ENCODE data around the gene CAPN13.

Gene CAPN13

DNA sequence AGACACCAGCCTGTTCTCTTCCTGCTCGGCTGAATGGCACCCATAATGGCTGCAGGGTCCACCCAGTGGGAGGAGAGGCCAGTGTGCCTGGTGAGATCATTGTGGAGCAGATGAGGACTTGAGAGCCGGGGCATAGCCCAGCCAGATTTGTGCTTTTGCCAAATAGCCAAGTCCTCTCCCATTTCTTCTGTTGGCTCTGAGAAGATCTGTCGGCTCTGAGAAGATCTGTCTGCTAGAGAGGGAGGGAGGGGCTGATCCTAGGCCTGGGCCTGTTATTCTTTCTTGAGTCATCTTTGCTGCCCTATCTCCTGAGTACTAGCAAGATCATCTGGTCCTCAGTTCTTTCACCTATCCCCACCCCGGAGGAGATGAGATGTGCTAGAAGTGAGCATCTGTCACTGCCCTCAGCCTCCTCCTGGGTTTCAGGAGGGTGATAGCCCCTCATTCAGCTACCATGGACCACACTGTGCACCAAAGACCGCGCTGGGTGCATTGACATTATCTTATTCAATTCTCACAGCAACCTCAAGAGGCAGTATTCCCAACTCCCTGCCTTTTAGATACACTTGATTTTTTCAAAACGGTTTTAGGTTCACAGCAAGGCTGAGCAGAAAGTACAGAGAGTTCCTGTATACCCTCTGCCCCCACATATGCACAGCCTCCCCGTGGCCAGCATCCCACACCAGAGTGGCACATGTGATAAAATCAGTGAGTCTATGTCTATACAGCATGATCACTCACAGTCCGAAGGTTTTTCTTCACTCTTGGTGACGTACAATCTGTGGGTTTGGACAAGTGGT lies 98.6 kb downstream of the CAPN13 start:
- TF ChIP-seq POLR2AphosphoS5 (IDR thresholded peaks at IDR 0.05; ENCODE audit: low read depth, low read length) (no peak), SIN3A (IDR thresholded peaks at IDR 0.05; ENCODE audit: borderline replicate concordance, insufficient read depth, low read length) (no peak), TAF1 (IDR thresholded peaks at IDR 0.05; ENCODE audit: borderline replicate concordance, insufficient read depth, low read length) (no peak), FOXP2 (optimal IDR thresholded peaks at IDR 0.05; ENCODE audit: borderline replicate concordance, extremely low read depth, extremely low read length, insufficient read depth) (no peak)
- TF ChIP-seq, protein P1, sequence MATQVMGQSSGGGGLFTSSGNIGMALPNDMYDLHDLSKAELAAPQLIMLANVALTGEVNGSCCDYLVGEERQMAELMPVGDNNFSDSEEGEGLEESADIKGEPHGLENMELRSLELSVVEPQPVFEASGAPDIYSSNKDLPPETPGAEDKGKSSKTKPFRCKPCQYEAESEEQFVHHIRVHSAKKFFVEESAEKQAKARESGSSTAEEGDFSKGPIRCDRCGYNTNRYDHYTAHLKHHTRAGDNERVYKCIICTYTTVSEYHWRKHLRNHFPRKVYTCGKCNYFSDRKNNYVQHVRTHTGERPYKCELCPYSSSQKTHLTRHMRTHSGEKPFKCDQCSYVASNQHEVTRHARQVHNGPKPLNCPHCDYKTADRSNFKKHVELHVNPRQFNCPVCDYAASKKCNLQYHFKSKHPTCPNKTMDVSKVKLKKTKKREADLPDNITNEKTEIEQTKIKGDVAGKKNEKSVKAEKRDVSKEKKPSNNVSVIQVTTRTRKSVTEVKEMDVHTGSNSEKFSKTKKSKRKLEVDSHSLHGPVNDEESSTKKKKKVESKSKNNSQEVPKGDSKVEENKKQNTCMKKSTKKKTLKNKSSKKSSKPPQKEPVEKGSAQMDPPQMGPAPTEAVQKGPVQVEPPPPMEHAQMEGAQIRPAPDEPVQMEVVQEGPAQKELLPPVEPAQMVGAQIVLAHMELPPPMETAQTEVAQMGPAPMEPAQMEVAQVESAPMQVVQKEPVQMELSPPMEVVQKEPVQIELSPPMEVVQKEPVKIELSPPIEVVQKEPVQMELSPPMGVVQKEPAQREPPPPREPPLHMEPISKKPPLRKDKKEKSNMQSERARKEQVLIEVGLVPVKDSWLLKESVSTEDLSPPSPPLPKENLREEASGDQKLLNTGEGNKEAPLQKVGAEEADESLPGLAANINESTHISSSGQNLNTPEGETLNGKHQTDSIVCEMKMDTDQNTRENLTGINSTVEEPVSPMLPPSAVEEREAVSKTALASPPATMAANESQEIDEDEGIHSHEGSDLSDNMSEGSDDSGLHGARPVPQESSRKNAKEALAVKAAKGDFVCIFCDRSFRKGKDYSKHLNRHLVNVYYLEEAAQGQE (IDR thresholded peaks at IDR 0.05; ENCODE audit: insufficient read depth in 1 of 2, low read depth in 2 of 2, low read length in 2 of 2) = no peak

DNA sequence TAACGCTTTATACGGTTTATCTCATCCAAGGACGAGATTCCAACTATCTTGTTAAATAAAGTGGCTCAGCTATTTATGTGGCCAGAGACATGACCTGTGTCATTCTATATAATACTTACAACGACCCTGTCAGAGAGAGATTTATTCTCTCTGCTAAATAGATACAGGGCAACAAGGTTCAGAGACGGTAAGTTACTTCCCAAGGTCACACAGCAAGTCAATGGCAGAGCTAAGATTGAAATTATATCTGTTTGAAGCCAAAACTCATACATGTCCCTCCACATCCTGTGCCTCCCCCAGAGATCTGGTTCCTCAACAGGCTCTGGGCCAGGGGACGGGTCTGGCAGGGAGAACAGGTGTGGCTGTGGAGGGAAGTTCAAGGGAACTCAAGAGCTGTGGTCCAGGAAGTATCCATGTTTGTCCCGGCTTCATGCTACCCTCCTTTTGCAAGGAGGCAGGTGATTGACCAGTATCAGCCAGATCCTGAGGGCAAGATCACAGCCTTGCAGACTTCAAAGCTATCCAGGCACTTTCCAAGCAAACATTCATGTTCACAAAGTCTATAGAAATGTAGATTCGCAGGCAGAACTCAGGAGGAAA lies 99.8 kb downstream of the CAPN13 start:
- TF ChIP-seq, protein P1 (IDR thresholded peaks at IDR 0.05; ENCODE audit: insufficient read depth in 1 of 2, low read depth in 2 of 2, low read length in 2 of 2) = no peak
- TF ChIP-seq POLR2AphosphoS5 (IDR thresholded peaks at IDR 0.05; ENCODE audit: low read depth, low read length) = no peak
- no peak for TF ChIP-seq FOXP2 (optimal IDR thresholded peaks at IDR 0.05; ENCODE audit: borderline replicate concordance, extremely low read depth, extremely low read length, insufficient read depth)
- TF ChIP-seq TAF1 (IDR thresholded peaks at IDR 0.05; ENCODE audit: borderline replicate concordance, insufficient read depth, low read length) = no peak
- no peak for TF ChIP-seq SIN3A (IDR thresholded peaks at IDR 0.05; ENCODE audit: borderline replicate concordance, insufficient read depth, low read length)

DNA sequence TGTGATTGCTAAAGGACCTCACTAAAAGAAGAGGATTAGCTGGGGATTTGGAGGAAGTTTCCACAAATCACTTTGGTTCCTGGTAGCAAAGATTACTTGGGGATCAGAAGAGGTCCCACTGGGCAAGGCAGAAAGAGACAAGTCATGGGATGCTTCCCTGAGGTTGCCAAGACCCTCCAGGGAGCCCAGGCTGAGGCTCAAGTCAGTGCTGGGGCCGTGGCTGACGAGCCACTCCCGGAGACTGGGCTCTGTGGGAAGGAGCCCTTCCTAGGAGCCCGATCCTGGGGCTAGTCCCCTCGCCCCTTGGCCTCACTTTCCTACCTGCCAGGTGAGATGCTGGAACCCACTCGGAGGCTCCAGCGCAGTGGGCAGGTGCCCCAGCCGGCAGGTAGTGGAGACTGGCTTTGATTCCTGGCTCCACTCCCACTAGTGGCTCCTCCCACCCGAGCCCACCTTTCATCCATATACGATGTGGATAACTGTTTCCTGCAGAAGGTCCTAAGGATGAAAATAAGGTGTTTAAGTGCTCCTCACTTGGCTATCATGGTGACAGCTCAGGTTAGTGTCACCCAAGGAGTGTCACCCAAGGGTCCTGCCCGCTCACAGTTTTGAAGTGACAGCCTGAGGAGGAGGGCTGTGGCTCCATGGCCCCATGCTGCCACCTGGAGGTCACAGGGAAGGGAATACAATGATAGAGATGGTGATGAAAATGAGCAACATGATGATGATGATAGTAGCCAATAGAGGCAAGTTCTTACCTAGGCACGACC lies 100.5 kb downstream of the CAPN13 start:
- no peak for TF ChIP-seq TAF1 (IDR thresholded peaks at IDR 0.05; ENCODE audit: borderline replicate concordance, insufficient read depth, low read length)

DNA sequence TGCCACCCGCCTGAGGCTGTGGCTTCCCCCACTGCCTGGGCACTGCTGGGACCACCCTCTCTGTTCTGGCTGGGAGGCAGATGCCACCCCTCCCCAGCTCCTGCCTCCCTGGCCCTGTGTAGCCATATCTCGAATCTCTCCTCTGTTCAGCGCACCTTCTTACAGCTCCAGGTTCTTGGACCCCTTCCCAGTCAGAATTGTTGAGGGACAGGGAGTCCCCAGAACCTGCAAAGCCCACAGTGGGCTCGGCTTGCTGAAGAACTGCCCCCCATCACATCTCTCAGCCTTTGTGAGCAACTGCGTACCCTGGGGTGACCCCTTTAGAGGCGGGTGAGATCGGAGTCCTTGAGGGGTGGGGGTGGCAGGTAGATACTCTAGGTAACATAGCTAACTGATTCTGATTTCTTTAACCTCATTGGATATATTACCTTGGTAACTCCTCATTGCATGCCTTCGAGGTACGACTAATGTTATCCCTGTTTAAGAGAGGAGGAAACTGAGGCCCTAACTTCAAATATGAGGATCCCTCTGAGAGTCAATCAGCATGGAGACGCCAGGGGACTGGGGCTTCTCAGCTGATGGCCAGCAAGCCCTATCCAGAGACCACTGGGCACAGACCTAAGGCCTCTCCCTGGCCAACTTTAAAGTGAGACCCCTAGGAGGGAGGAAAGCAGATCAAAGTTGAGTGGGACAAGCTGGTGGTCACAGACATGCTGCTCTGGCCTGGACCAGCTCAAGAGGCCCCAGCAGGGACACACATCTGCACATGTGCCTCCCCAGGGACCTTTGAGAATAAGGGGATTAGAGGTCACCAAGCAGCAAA lies 101.3 kb downstream of the CAPN13 start:
- TF ChIP-seq FOXP2 (optimal IDR thresholded peaks at IDR 0.05; ENCODE audit: borderline replicate concordance, extremely low read depth, extremely low read length, insufficient read depth) = no peak
- no peak for TF ChIP-seq POLR2AphosphoS5 (IDR thresholded peaks at IDR 0.05; ENCODE audit: low read depth, low read length)
- TF ChIP-seq, protein P1 (IDR thresholded peaks at IDR 0.05; ENCODE audit: insufficient read depth in 1 of 2, low read depth in 2 of 2, low read length in 2 of 2) = no peak
- no peak for TF ChIP-seq SIN3A (IDR thresholded peaks at IDR 0.05; ENCODE audit: borderline replicate concordance, insufficient read depth, low read length)
- no peak for TF ChIP-seq TAF1 (IDR thresholded peaks at IDR 0.05; ENCODE audit: borderline replicate concordance, insufficient read depth, low read length)

DNA sequence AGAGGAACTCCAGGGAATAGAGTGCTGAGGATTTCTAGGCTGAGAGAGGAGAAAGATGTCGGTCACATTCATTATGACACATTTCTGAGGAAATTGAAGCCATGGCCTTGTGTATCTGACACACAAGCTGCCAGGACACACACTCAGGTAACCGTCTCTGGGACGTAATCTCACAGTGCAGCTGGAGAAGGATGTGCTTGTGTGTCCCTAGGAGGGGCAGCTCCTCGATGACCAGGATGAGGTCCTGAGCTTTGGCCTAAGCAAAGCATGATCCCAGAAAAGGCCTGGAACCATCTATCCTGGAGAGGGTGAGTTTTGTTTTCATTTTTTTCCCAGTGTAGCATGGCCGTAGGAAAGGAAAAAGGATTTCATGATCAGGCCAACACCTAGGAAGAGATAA lies 102.2 kb downstream of the CAPN13 start:
- TF ChIP-seq, protein P1 (IDR thresholded peaks at IDR 0.05; ENCODE audit: insufficient read depth in 1 of 2, low read depth in 2 of 2, low read length in 2 of 2) = no peak
- TF ChIP-seq FOXP2 (optimal IDR thresholded peaks at IDR 0.05; ENCODE audit: borderline replicate concordance, extremely low read depth, extremely low read length, insufficient read depth) = no peak
- TF ChIP-seq SIN3A (IDR thresholded peaks at IDR 0.05; ENCODE audit: borderline replicate concordance, insufficient read depth, low read length) = no peak
- no peak for TF ChIP-seq TAF1 (IDR thresholded peaks at IDR 0.05; ENCODE audit: borderline replicate concordance, insufficient read depth, low read length)
- TF ChIP-seq POLR2AphosphoS5 (IDR thresholded peaks at IDR 0.05; ENCODE audit: low read depth, low read length) = no peak

All from PFSK-1 (cell line).